ENCODE data around the gene APH1B. TPM values are rescaled to one million over a fixed set of nuclear protein-coding genes. Genes with fewer than 3 reads are reported as not detected.

Gene APH1B
- total RNA-seq, 4 donors from 2014 or later: 17.0 to 42.2 (median 21.8) TPM

- TF ChIP-seq CTCF (IDR thresholded peaks at IDR 0.05; ENCODE audit: low read depth): no peak
Measured at GRCh38 chr15:63264688-63265293, 12.6 kb upstream of the APH1B start.

- no peak for TF ChIP-seq CTCF (IDR thresholded peaks at IDR 0.05; ENCODE audit: low read depth)
Measured at GRCh38 chr15:63274427-63274826, 3.0 kb upstream of the APH1B start.

GRCh38 chr15:63276342-63277037 lies 915 bp upstream of the APH1B start:
- no peak for TF ChIP-seq CTCF (IDR thresholded peaks at IDR 0.05; ENCODE audit: low read depth)

GRCh38 chr15:63277893-63278456 lies 570 bp downstream of the APH1B start:
- TF ChIP-seq CTCF (IDR thresholded peaks at IDR 0.05; ENCODE audit: low read depth): no peak

GRCh38 chr15:63283126-63283525 lies 5.7 kb downstream of the APH1B start:
- TF ChIP-seq CTCF (IDR thresholded peaks at IDR 0.05; ENCODE audit: low read depth): no peak

- TF ChIP-seq CTCF (IDR thresholded peaks at IDR 0.05; ENCODE audit: low read depth): no peak
Measured at GRCh38 chr15:63284335-63284734, 6.9 kb downstream of the APH1B start.

GRCh38 chr15:63287109-63287508 lies 9.7 kb downstream of the APH1B start:
- TF ChIP-seq CTCF (IDR thresholded peaks at IDR 0.05; ENCODE audit: low read depth): no peak

Data from subcutaneous adipose tissue (tissue), 4 donors.